Activated T-cell treated with anti-CD3 and anti-CD28 coated beads for 1 hour (primary cell): ENCODE results near the gene ELAPOR2.
"Not testable (repeated sequence)": the region's sequence is repeated elsewhere in the genome, so short reads cannot be mapped to it uniquely, and the experiment has no call there.

Experiments
- DNase-seq: peaks from one replicate; pipeline ENCODE4 v3.0.0-alpha.2; 2020; ENCODE audit warnings: low read depth

Gene ELAPOR2, protein sequence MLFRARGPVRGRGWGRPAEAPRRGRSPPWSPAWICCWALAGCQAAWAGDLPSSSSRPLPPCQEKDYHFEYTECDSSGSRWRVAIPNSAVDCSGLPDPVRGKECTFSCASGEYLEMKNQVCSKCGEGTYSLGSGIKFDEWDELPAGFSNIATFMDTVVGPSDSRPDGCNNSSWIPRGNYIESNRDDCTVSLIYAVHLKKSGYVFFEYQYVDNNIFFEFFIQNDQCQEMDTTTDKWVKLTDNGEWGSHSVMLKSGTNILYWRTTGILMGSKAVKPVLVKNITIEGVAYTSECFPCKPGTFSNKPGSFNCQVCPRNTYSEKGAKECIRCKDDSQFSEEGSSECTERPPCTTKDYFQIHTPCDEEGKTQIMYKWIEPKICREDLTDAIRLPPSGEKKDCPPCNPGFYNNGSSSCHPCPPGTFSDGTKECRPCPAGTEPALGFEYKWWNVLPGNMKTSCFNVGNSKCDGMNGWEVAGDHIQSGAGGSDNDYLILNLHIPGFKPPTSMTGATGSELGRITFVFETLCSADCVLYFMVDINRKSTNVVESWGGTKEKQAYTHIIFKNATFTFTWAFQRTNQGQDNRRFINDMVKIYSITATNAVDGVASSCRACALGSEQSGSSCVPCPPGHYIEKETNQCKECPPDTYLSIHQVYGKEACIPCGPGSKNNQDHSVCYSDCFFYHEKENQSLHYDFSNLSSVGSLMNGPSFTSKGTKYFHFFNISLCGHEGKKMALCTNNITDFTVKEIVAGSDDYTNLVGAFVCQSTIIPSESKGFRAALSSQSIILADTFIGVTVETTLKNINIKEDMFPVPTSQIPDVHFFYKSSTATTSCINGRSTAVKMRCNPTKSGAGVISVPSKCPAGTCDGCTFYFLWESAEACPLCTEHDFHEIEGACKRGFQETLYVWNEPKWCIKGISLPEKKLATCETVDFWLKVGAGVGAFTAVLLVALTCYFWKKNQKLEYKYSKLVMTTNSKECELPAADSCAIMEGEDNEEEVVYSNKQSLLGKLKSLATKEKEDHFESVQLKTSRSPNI

GRCh38 chr7:87059525-87060287 lies at the start of gene ELAPOR2:
Gene ELAPOR2, minus strand, starts transcription at chr7:87059654. Its CDS starts 141 bp downstream, at chr7:87059513.
- DNase-seq: peak; percentile 67

GRCh38 chr7:87107949-87108776 lies 48.7 kb upstream of the ELAPOR2 start:
- DNase-seq: no peak

GRCh38 chr7:87106974-87107612 lies 47.6 kb upstream of the ELAPOR2 start:
- no peak for DNase-seq

DNA sequence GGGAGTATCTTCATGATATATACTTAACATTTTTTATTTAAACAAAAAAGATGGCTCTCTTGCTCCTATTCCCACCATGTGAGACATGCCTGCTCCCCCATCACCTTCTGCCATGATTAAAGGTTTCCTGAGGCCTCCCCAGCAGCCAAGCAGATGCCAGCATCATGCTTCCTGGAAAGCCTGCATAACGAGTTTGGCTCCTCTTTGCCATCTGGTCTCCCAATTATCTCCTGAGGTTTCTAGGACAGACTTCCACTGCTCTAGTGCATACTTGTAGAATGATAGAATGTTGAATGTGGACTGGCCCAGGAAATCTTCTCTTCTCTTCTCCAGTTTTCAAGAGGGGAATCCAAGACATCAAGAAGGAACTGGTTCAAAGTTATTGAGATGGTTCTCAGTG lies 45.9 kb upstream of the ELAPOR2 start:
- no peak for DNase-seq

GRCh38 chr7:87100326-87100725 lies 40.9 kb upstream of the ELAPOR2 start:
- DNase-seq: no peak

- DNase-seq: not testable (repeated sequence)
Measured at GRCh38 chr7:87097375-87097774, 37.9 kb upstream of the ELAPOR2 start.

DNA sequence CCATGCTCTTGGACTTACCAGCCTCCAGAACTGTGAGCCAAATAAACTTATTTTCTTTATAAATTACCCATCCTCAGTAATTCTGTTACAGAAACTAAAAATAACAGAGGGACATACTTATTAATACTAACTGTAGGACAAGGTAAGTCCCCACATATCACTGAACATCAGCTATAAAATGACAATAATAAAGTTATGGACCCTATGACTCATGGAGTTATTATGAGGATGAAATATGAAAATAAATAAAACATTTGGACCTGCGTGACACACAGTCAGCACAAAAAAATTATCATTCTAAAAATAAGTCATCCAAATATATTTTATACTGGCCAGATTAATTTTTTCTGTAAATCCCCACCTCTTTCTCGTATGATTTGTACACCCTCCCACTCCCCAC lies 34.9 kb upstream of the ELAPOR2 start:
- no peak for DNase-seq

- DNase-seq: no peak
Measured at GRCh38 chr7:87092568-87093091, 33.2 kb upstream of the ELAPOR2 start.

DNA sequence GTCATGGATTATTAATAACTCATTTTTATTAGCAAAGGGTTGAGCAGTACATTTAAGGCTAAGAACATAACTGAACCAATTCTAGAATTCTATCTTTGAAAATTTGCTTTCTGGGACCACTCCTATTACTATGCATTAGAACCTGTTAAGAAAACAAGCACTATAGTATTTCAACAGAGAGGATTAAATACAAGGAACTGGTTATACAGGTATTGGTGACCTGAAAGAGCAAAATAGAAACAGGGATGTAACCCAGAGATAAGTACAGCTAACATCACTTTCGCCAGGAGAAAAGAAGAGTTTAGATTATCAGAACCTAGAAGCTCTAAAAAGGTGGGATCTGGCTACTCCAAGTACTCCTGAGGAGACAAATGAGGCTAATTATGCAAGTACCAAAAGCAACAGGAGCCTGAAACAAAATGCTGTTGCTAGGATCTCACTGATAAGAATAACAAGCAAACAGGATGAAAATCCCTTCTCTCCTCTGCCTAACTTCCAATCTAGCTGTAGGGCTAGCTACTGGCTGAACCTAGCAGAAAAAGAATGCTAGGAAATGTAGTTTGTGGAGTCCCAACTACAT lies 32.1 kb upstream of the ELAPOR2 start:
- no peak for DNase-seq

DNA sequence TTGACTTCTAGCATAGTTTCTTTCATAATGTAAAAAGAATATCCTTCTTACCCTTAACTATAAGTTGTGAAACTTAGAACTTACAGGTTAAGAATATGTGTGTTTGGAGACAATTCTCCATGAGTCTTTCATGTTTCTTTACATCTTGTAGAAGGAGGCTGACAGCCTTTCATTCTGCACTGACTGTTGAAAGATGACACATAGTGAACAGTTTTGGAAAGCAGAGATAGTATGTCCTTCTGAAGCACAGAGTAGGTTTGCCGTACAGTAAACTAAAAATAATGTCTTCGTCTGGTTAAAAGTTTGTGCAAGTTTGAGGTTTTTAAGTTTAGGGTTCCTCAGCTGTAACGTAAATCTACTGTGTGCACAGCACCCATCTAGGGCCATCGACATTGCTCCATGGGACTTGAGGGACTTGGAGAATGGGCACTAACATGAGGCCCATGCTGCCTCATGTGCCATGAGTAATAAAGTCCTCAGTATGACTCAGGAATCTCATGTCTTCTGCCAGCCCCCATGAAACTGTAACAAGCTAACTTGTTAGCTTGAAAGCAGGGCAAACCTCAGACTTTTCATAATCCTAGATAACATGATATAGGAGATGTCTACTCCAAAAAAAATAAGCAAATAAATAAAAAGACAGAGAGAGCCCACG lies 24.5 kb upstream of the ELAPOR2 start:
- no peak for DNase-seq

DNA sequence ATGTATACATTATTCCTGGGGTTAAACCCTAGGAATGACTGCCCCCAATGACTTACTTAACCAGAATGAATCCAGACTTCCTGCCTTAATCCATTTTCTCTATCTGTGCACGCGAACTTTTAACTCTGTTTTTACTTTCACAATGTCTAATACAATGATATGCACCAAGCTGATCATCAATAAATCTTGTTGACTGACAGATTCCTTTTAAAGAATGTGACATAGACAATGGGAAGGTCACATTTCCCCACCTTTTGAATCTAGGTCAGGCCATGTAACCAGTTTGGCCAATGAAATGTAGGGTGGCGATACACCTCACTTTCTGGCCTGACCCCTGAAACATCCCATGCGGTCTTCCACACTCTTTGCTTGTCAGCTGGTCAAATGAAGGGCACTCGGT lies 23.2 kb upstream of the ELAPOR2 start:
- no peak for DNase-seq

- no peak for DNase-seq
Measured at GRCh38 chr7:87075671-87076404, 16.4 kb upstream of the ELAPOR2 start.

DNA sequence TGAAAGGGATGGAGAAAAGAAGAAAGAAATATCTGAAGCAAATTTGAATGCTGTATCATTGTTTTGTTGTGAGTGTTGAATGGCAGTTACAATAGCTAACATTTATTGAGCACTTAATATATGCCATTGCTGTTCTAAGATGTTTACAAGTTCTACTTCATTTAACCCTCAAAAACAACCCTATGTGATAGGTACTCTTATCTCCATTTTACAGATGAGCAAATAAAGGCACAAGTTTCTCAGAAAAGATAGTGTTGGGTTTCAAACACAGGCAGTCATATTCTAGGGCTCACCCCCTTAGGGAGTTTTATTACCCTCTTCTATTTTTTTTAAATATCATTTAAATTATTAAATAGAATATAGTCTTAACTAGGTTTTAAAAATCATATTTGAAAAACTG lies 8.3 kb upstream of the ELAPOR2 start:
- DNase-seq: no peak

DNA sequence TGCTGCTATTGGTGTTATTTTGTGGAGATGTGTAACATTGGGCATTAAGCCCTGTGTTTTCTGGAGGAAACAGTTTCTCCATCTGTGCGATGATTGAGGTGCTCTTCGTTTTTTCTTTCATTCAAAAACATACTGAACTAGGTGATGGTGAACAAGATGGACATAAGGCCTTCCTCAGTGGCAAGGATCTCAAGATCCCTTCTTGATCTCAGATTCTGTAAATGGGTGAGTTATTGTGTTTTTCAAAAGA lies 759 bp upstream of the ELAPOR2 start:
- DNase-seq: no peak

- peak; percentile 1 for DNase-seq
Measured at GRCh38 chr7:87058744-87059524, 520 bp downstream of the ELAPOR2 start.

DNA sequence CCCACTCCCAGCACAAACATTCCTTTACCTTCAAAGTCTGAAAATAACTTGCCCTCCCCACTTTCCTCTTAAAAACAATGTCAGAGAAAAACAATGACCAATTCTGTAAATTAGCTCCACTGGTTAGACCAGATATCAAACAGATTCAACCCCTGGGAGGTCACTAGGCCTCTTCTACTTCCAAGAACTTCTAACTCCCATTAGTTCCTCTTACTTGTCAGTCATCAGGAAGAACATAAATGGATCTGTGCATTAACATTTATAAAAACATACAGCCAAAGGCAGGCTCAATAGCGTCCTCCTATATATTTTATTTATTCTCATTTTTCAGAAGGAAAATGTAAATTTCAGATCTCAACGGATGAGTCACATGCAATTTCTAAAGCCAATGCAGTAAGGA lies 2.2 kb downstream of the ELAPOR2 start:
- no peak for DNase-seq

DNA sequence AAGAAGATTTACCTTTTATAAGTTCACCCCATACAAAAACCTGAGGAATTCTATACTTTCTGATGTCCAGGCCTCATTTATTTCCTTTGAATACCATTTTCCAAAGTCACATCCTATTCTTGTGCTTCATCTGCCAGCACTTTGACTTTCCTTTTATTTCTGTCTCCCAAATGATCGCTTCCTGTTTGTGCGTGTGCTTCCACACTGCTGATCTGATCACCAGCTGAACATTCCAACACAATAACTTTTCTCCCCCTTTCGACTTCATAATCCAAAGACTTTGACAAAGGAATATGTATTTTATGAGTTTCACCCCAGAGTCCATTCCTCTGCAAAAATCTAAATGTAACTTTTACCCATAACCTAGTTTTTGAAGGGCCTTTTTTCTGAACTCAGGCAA lies 3.1 kb downstream of the ELAPOR2 start:
- DNase-seq: no peak

DNA sequence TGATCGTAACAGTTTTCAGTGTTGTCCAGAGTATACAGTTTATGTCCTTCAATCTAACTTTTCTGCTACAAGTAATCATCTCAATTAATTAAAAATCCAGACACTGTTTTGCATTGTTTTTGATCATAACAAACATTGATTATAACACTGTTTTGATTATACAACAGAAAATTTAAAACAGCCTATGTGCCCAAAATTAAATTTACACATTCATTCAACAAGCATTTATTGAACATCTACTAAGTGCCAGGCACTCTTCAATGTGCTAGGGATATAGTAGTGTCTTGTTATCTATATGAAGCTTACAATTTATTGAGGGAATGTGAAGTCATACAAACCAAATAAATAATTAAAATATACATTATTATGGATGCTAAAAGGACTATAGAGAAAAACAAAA lies 10.6 kb downstream of the ELAPOR2 start:
- DNase-seq: no peak
